ENCODE results near the gene CASK. TPM values are rescaled to one million over a fixed set of nuclear protein-coding genes. Genes with fewer than 3 reads are reported as not detected.

Gene CASK
- total and polyA plus RNA-seq, 4 donors: 3.6 to 14.8 (median 6.2) TPM

- TF ChIP-seq, protein P1, sequence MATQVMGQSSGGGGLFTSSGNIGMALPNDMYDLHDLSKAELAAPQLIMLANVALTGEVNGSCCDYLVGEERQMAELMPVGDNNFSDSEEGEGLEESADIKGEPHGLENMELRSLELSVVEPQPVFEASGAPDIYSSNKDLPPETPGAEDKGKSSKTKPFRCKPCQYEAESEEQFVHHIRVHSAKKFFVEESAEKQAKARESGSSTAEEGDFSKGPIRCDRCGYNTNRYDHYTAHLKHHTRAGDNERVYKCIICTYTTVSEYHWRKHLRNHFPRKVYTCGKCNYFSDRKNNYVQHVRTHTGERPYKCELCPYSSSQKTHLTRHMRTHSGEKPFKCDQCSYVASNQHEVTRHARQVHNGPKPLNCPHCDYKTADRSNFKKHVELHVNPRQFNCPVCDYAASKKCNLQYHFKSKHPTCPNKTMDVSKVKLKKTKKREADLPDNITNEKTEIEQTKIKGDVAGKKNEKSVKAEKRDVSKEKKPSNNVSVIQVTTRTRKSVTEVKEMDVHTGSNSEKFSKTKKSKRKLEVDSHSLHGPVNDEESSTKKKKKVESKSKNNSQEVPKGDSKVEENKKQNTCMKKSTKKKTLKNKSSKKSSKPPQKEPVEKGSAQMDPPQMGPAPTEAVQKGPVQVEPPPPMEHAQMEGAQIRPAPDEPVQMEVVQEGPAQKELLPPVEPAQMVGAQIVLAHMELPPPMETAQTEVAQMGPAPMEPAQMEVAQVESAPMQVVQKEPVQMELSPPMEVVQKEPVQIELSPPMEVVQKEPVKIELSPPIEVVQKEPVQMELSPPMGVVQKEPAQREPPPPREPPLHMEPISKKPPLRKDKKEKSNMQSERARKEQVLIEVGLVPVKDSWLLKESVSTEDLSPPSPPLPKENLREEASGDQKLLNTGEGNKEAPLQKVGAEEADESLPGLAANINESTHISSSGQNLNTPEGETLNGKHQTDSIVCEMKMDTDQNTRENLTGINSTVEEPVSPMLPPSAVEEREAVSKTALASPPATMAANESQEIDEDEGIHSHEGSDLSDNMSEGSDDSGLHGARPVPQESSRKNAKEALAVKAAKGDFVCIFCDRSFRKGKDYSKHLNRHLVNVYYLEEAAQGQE (IDR thresholded peaks at IDR 0.05): no peak
- TF ChIP-seq FOXA1 (IDR thresholded peaks at IDR 0.05) (no peak), HNF4A (conservative IDR thresholded peaks at IDR 0.05) (no peak), JUND (IDR thresholded peaks at IDR 0.05) (no peak), GABPA (IDR thresholded peaks at IDR 0.05 in 1 of 2, conservative IDR thresholded peaks at IDR 0.05 in 1 of 2) (no peak), CTCF (IDR thresholded peaks at IDR 0.05; ENCODE audit: low read depth, low read length, missing input control) (no peak), TAF1 (conservative IDR thresholded peaks at IDR 0.05) (no peak)
- 90% methylated on average over 16 of the region's 16 CpGs for WGBS
- no peak overlapping the region for H3K27ac ChIP-seq (ENCODE audit: low read depth in 1 of 2, low read length in 2 of 2)
- H3K27me3 ChIP-seq (ENCODE audit: control insufficient read depth in 4 of 4, insufficient read depth in 4 of 4, low read length in 3 of 4): no peaks in the 10 kb centered on the region
- no peak overlapping the region for H3K9ac ChIP-seq (ENCODE audit: low read depth in 1 of 2, low read length in 2 of 2)
- H3K4me1 ChIP-seq (ENCODE audit: control insufficient read depth in 4 of 4, insufficient read depth in 4 of 4, low read length in 3 of 4): no peaks in the 10 kb centered on the region
- DNase-seq (ENCODE audit: low spot score): no peak
- no peaks in the 10 kb centered on the region for H3K9me3 ChIP-seq (ENCODE audit: control insufficient read depth in 4 of 4, low read length in 3 of 4)
- no peaks in the 10 kb centered on the region for H3K36me3 ChIP-seq (ENCODE audit: control insufficient read depth in 4 of 4, insufficient read depth in 3 of 4, low read depth in 1 of 4, low read length in 3 of 4)
- H3K4me3 ChIP-seq (ENCODE audit: low read depth in 1 of 3, low read length in 3 of 3): no peak overlapping the region
These were observed 448.6 kb downstream of the CASK start for GRCh38 chrX:41474726-41475100.

GRCh38 chrX:41473936-41474725 is 449.2 kb downstream of the CASK start:
- Histone ChIP-seq H3K4me3 (ENCODE audit: low read depth in 1 of 3, low read length in 3 of 3) (no peak overlapping the region), H3K4me1 (ENCODE audit: control insufficient read depth in 4 of 4, insufficient read depth in 4 of 4, low read length in 3 of 4) (no peaks in the 10 kb centered on the region), H3K36me3 (ENCODE audit: control insufficient read depth in 4 of 4, insufficient read depth in 3 of 4, low read depth in 1 of 4, low read length in 3 of 4) (no peaks in the 10 kb centered on the region), H3K9ac (ENCODE audit: low read depth in 1 of 2, low read length in 2 of 2) (no peak overlapping the region), H3K27me3 (ENCODE audit: control insufficient read depth in 4 of 4, insufficient read depth in 4 of 4, low read length in 3 of 4) (no peaks in the 10 kb centered on the region), H3K9me3 (ENCODE audit: control insufficient read depth in 4 of 4, low read length in 3 of 4) (no peaks in the 10 kb centered on the region), H3K27ac (ENCODE audit: low read depth in 1 of 2, low read length in 2 of 2) (no peak overlapping the region)
- whole genome bisulfite sequencing: 95% methylated on average over 91 of the region's 91 CpGs
- DNase-seq (ENCODE audit: low spot score): no peak
- TF ChIP-seq JUND (IDR thresholded peaks at IDR 0.05) (no peak), MAX (IDR thresholded peaks at IDR 0.05) (no peak), RXRA (IDR thresholded peaks at IDR 0.05) (no peak), RAD21 (IDR thresholded peaks at IDR 0.05) (no peak), ZBTB33 (IDR thresholded peaks at IDR 0.05) (no peak)
